Neural cell (in vitro differentiated cells): Measurements from ENCODE around the gene NIPSNAP3A.

ENCODE experiments used
- REST ChIP-seq: IDR thresholded peaks from 2 replicates; pipeline ENCODE4 v1.6.1; 2012; ENCODE audit warnings: borderline replicate concordance
- TF ChIP-seq, protein P1 (sequence below): fragments of 450-650 bp; IDR thresholded peaks from 2 replicates; pipeline ENCODE4 v1.5.1; 2014; ENCODE audit warnings: antibody characterized with exemption, mild to moderate bottlenecking, moderate library complexity; ENCODE audit not compliant: poor library complexity, severe bottlenecking

DNA sequence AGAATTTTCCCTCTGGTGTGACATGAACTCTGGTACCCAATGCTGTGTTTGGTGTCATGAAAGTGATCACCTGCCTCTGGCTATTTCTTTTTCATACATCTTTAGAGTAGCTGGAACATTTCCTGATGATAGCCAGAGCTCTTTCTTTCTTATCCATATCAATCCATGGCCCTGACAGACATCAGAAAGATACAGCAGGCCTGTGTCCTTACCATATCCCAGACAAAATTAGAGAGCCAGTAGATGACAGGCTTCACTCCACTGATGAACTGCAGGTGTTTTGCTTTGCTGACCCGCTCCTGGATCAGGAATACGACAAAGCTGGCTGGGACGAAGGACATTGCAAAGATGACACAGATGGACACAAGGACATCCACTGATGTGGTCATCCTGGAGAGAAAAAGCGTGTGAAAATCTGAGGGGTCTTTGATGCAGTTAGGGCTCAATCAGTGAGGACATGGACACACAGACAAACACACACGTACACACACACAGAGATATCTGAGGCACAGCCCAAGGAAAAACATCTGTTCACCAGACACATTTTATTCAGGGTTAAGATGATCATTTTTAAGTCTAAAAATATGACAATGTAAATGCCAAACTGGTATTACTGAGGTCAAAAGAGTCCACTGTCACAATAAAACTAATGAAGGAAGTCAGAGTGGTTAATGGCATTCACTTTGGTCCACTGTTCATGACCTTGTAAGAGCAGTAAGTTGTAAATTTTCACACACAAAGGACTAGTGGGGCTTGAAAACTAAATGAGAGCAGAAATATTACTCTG is 50.9 kb downstream of the NIPSNAP3A start:
- TF ChIP-seq REST: no peak
- TF ChIP-seq, protein P1, sequence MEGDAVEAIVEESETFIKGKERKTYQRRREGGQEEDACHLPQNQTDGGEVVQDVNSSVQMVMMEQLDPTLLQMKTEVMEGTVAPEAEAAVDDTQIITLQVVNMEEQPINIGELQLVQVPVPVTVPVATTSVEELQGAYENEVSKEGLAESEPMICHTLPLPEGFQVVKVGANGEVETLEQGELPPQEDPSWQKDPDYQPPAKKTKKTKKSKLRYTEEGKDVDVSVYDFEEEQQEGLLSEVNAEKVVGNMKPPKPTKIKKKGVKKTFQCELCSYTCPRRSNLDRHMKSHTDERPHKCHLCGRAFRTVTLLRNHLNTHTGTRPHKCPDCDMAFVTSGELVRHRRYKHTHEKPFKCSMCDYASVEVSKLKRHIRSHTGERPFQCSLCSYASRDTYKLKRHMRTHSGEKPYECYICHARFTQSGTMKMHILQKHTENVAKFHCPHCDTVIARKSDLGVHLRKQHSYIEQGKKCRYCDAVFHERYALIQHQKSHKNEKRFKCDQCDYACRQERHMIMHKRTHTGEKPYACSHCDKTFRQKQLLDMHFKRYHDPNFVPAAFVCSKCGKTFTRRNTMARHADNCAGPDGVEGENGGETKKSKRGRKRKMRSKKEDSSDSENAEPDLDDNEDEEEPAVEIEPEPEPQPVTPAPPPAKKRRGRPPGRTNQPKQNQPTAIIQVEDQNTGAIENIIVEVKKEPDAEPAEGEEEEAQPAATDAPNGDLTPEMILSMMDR: no peak
